ENCODE results near the gene SYF2.
A peak's percentile ranks its signal among the peaks of the same experiment; 100 is the strongest.
"Not testable (repeated sequence)": the region's sequence is repeated elsewhere in the genome, so short reads cannot be mapped to it uniquely, and the experiment has no call there.

SYF2 gene

DNA sequence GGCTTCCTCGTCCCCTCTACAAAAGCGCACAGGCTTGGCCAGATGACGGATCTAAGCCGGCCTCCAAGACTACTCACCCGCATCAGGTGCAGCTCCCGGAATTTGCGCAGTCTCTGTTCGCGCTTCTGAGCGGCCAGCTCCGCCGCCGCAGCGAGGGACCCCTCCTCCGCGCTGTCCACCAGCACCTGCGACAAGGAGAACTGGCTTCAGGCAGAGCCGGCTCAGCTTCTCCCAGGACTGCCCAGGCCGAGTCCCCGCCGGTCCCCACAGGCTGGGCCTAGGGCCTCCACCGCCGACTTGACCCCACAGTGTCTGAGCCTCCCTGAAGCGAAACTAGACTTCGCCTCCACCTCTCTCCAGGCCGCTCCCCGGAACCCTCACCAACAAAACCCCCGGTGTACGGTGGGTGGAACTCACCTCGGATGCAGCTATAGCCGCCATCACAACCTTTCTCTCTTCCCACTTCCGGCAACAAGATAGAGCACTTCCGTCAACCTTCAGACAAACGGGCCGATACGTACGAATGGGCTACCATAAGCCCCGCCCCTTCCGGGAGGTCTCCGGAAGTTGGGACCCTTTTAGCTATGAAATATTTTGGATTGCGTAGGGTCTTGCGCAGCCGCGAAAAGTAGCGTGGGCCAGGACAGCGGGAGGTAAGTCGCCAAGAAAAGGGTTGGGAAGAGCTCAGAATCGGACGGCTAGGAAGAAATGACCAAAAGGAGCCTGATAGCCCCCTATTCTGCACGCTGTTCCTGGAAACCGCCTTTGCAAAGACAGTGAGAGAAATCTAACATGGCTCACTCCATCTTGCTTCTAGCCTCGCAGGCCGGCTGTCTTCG is at the start of gene SYF2:
Gene SYF2, minus strand, starts transcription at position 476 of the 839 bp plus-strand sequence. Its CDS starts 35 bp downstream, at position 441.
- DNase-seq = peak; percentile 94

DNA sequence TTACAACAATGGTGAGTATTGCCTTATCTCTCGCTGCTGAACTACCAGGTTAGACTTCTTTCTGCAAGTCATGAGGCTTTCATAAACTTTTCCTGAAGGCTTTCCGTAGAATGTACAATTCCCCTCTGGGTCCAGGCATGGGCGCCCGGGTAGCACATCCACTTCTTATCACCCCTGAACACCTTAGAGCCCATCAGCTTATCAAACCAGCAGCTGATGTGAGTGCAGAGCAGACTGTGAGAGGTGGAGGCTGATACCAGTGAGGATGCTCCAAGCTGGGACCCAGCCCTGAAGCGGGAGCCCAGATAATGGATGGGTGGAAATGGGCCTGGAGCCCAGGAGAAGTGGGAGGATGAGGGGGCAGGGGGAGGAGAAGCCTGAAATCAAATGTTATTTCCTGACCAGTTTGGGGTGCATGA is 47.4 kb upstream of the SYF2 start:
- not testable (repeated sequence) for DNase-seq

DNA sequence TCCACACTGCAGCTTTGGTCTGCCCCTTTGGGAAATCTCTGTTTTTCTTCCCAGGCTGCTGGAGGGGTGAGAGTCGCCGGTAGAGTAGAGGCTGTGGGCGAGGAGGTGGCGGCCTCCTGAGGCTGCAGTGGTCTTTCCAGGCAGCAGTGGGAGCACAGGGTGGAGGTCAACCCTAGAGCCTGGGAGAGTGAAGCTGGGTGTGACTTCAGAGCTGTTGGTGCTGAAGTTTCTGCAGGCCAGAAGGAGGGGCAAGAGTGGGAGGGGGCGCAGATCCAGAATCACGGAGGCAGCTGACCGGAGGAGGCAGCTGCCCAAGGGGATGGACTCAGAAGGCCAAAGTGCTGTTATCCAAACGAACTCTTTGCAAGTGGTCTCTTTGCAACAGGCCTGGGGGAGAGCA is 46.5 kb upstream of the SYF2 start:
- not testable (repeated sequence) for DNase-seq

DNA sequence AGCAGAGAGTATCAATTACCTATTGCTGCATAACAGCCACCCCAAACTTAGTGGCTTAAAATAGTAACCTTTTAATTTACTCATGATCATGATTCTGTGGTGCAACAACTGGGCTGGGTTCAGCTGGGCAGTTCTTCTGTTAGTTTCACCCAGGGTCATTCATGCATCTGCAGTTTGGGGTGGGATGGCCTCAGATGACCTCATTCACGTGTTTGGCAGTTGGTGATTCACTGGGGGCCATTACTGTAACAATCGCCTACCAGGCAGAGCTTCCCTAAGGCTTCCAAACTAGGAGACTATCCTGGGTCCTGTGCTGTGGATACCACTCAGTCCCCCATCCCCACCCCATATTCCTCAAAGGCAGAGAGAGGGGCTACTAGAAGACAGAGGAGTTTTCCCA is 46.1 kb upstream of the SYF2 start:
- not testable (repeated sequence) for DNase-seq

DNA sequence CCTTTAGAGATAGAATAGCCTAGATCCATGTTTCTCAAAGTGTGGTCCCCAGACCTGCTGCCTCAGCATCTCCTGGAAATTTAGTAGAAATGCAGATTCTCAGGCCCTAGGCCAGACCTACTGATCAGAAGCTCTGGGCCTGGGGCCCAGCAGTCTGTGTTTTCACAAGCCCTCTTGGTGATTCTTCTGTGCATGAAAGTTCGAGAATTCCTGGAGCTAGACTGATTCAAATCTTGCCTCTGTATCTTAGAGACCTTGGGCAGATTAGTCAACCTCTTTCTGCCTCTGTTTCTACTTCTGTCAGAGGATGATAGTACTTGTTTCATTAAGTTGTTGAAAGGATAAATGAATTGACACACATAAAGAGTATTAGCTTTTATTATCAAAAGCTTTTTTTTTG is 45.0 kb upstream of the SYF2 start:
- DNase-seq = not testable (repeated sequence)

DNA sequence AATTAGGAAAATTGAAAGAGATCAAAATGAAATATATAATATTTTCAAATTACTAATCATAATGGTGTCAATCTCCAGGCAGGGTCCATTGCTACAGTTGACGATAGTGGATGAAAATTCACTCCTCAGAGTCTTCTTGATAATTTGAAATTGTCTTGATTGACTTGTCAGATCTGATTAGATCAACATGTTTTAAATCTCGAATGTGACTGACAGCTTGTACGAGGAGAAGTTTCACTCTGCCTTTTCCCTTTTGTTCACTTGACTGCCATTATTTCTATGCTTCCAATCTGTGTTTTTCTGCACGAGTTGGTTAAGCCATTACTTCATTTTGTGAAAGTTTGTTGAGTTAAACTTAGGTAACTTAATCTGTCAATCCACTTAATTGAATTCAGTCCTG is 43.3 kb upstream of the SYF2 start:
- not testable (repeated sequence) for DNase-seq

DNA sequence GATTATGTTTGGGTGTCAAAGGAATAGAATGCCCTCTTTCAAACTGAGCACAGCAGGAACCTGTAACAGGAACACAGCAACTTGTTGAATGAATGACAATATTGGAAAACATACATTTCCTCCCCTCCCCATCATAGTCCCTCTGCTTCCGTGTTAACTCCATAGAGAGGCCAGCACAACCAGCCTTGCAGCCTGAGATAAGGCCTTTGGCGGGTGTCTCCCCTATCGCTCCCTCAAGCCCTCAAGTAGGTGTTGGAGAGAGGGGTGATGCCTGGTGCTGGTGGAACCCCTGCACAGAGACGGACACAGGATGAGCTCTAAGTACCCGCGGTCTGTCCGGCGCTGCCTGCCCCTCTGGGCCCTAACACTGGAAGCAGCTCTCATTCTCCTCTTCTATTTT is 39.9 kb upstream of the SYF2 start, which contains the start of gene RHD:
Gene RHD, plus strand, starts transcription at position 272 of the 400 bp plus-strand sequence. Its CDS starts 39 bp downstream, at position 311.
- not testable (repeated sequence) for DNase-seq

DNA sequence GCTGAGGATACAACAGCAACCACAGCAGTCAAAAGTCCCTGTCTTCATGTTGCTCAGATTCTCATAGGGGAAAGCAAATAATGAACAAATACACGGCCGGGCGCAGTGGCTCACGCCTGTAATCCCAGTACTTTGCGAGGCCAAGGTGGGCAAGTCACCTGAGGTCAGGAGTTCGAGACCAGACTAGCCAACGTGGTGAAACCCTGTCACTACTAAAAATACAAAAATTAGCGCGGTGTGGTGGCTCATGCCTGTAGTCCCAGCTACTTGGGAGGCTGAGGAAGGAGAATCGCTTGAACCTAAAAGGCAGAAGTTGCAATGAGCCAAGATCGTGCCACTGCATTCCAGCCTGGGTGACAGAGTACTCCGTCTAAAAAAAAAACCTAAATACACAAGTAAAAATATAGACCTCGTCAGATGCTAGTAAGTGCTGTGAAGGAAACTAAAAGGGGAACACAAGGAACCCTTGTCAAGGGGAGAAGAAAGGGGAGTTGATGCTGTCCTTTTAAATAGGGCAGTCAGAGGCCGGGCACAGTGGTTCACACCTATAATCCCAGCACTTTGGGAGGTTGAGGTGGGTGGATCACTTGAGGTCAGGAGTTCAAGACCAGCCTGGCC is 36.0 kb upstream of the SYF2 start:
- DNase-seq = not testable (repeated sequence)

DNA sequence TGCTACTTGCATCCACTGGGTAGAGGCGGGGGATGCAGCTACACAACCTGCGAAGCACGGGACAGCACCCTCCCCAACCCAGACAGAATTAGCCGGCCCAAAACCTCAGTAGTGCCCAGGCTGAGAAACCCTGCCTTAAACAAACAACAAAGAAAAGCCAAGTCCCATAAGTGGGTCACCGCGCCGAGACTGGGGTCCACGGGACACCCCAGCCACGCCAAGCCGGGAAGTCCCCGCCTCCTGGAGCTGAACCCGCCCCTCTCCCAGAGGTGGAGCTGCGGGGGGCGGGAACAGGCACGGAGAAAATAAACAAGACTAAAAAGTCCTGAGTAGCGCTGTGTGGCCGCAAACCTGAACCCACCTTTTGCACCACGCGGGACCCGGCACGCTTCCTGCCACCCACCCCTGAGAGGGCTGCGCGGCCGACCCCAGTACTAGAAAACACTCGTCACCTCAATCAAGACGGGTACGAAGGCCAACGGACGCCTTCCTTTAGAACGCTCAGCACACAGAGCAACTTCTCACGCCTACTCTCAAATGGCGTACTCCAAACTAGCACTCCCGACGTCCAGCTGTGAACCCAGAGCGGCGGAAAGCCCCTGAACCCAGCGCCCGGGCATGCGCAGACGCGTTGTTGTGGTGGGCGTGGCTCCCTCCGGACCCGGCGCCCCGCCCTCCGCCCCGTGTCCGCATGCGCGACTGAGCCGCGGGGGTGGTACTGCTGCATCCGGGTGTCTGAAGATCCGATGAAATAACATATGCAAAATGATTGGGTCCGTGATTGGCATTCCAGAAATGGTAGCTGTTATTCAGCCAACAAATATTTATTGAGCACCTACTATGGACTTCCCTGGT is 35.2 kb upstream of the SYF2 start:
- DNase-seq = peak; percentile 95

DNA sequence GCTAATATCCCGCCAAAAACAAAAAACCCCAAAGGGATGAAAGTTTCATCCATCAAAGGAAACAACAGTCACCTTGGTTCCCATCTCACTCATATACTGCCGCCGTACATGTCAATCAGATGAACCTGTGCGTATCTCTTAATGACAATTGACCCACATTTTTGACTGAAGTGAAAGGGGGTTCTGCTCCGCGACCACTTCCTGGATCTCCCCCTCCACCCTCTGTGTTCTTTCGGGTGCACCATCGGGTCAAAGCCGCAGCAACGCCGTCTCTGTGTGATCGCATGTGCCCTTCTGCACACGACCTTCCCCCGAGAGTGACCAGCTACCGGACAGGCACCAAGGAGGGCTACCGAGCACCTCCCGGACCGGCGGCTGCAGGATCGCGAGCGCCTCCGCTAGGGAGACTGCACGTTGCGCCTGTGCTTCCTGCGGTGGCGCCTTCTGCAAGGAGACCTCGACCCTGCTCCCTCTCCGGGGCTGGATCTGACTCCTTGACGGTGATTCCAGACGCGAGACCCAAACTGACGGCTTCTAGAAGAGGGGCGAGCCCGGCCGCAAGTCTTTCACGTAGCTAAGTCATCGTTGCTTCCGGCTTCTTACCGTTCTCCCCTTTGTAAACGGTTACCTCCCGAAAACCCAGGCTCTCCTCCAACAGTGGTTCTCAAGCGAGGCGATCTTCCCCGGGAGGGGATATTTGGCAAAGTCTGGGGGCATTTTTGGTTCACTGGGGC is 34.4 kb upstream of the SYF2 start:
- DNase-seq = peak; percentile 36

DNA sequence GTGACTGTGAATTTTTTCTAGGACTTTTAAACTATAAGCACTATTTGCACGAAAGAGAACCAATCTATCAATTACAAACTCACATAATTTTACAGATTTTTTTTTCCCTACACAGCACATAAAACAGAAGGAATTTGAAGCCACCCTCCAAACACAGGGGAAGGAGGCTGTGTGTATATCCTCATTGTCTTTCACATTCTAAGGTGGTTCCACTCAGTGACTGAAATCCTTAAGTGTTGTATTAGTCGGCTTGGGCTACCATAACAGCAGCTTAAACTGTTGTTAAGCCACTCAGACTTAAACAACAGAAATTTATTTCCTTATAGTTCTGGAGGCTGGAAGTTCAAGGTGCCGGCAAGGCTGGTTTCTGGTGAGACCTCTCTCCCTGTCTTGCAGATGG is 28.0 kb upstream of the SYF2 start:
- not testable (repeated sequence) for DNase-seq

DNA sequence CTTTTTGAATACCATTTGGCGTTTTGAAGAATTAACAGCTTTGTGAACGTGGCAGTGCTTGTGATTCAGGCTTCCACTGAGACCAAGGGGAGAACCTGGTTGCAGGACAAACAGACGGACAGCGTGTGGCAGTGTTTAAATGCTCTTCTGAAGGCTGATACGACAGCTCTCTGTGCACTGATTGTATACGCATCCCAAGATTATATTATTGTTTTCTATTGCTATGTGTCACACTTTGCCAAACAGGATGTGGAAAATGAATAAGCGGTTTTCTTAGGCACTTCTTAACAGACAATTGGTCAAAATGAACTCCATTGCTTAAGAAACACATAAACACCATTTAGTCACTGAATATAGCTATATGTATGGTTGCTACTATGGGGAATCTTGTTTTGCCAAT is 27.5 kb upstream of the SYF2 start:
- DNase-seq = not testable (repeated sequence)

DNA sequence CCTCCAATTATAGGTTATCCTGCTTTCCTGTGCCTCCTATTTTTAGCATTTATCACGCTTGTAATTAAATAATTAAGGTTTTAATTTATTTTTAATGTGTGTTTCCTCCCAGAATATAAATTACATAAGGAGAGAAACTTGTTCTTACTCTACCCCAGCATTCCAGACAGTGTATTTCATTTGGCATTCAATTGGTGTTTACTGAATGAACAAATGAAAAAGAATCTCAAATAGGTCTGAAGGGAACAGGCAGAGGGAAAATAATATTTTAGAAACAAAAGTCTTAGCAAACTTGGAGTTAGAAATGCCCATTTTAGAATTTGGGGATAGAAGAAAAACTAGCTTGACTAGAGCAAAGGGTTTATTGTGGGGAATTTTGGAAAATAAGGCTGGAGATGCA is 24.9 kb upstream of the SYF2 start:
- DNase-seq = no peak

DNA sequence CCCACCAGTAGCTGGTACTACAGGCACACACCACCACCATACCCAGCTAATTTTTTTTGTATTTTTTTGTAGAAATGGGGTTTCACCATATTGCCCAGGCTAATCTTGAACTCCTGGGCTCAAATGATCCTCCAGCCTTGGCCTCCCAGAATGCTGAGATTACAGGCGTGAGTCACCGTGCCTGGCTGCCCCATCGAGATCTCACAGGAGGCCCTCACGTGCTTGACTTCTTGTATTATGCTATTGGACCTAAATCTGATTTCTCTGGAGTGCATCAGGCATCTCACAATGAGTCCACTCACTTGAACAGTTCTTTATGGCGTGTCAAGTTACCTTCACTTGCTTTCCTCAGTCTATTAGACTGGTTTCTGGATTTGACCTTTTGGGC is 24.3 kb upstream of the SYF2 start:
- DNase-seq = no peak

DNA sequence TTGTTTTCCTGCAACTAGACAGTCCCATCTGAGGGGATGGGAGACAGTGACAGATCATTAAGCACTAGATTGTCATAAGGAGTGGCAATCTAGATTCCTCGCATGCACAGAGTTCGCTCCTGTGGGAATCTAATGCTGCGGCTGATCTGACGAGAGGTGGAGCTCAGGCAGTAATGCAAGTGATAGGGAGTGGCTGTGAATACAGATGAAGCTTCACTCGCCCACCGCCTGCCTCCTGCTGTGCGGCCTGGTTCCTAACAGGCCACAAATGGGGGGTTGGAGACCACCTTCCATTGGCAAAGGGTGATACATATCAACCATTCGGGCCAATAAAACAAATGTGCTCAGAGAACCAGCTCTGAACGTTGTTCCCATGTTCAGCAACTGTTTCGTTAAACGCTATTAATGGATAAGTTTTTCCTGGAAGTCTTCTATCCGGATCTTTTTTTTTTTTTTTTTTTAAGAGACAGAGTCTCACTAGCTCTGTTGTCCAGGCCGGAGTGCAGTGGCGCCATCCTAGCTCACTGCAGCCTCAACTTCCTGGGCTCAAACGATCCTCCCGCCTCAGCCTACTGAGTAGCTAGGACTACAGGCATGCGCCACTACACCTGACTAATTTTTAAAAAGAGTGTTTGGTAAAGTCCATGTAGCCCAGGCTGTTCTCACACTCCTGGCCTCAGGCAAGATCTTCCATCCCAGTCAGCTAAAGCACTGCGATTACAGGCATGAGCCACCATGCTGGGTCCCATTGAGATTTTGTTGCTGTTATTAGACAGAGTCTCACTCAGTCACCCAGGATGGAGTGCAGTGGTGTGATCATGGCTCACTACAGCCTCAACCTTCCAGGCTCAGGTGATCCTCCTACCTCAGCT is 23.6 kb upstream of the SYF2 start:
- DNase-seq = no peak

DNA sequence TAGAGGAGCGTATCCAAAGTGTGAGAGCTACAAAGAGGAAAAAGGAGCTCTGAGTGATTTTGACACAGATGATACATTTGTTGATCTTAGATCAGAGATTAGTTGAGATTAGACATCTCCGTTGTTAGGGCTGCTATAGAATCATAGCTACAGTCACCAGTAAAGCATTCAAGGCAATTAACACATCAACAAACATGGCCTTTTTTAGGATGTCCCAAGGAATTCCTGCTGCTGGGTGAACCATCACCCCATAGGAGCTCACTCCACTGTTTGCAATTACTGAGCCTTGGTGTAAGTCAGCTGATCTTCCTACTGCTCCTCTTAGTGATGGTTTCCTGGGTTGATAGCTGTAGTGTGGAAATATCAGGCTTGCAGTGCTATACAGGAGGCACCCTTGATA is 21.6 kb upstream of the SYF2 start:
- no peak for DNase-seq

DNA sequence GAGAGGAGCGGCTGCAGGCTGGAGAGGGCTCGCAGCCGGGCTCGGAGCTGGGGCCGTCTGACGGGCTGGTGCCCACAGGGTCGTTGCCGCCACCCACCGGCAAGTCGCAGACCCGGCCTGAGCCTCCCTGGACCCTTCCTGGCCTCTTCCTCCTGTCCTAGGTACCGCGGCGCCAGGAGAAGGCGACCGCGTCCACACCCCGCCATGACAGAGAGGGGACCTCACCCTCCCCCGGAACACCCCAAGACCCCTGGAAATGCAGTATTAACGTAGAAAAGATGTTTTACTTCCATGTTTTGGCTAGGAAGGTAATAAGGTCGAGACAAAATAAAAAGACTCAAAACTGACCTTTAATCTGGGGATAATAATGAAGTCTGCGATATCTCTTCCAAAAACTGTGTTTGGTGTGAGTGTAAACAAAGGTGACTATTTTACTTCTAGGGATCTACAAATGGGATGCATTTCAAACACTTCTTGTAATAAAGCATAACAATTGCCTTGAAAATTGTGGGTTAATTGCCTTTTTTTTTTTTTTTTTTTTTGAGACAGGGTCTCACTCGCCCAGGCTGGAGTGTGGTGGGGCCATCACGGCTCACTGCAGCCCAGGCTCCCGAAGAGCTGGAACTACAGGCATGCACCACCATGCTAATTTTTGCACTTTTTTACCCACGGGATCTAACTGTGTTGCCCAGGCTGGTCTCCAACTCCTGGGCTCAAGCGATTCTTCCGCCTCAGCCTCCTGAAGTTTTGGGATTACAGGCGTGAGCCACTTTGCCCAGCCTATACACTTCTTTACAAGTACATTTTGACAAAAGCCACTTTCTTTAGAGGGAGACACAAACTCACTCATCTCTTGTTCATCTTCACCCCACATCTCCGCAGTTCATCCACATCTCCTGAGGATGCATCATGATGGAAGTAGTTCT is 15.8 kb upstream of the SYF2 start:
- DNase-seq = no peak

DNA sequence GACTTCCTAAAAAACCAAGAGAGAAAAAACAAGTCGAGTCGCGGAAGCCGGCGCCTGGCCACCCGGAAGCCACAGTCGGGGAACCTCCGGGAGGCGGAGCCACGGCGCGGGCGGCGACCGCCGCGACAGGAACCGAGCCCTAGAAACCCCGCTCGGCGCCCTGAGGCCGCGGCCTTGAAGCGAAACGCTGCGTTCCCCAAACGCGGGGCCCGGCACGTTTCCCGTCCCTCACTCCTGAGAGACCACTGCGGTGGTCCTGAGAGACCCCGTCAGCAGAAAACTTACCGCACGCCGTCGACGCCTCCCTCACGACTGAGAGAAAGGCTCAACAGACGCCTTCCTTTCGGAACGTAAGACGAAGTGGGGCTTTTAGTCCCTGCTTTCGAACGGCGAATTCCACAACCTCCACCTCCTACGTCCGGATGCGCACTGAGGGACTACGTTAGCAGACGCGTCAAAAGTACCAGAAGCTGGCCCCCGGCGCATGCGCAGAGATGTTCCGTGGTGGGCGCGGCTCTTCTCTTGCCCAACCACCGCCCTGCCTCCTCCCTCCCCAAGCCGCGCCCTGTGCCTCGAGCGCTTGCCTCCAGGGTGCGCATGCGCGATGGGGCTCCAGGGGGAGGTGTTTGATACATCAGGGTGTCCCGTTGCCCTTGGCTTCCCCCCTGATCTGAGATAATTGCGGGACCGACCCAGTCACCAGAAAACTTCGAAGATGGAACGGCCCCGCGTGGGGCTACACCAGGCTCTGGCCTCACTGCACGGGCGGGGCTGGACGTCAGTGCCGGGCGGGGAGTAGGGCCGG is 14.9 kb upstream of the SYF2 start, which contains the start of gene RSRP1:
Gene RSRP1, minus strand, starts transcription at position 431 of the 805 bp plus-strand sequence. CDS start 491 bp downstream, outside the sequence.
- DNase-seq = peak; percentile 100

DNA sequence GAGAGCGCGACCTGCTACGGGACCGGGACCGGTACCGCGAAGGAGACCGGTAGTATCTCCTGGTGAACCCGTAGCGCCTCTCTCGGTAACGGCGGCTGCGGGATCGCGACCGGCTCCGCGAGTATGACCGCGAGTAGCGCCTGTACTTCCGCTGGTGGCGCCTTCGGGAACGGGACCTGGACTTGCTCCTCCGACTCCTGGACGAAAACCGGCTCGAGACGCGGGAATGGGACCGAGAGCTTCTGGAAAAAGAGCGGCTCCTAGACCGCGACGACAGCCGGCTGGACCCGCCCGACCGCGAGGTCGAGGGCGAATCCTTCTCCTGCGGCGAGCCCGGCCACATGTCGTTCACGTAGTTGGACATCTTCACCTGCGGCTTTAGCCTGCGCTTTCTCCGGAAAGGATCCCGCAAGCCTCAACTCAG is 14.3 kb upstream of the SYF2 start:
- DNase-seq = no peak
